ENCODE results near the gene ZYG11B.
"Not testable (repeated sequence)": the region's sequence is repeated elsewhere in the genome, so short reads cannot be mapped to it uniquely, and the experiment has no call there.

ZYG11B gene

GRCh38 chr1:52726265-52727113, at the start of gene ZYG11B:
Gene ZYG11B (plus strand): TSS chr1:52726453. CDS start chr1:52726654, 201 bp downstream.
- no peaks in the 10 kb centered on the region for H3K36me3 ChIP-seq (ENCODE audit: control insufficient read depth in 2 of 2, insufficient read depth in 2 of 2, low read length in 2 of 2)
- H3K9ac ChIP-seq (ENCODE audit: low read depth in 1 of 2, low read length in 2 of 2), result peak within 1 kb of the TSS; percentile 85 to 89
- H3K9me3 ChIP-seq (ENCODE audit: control insufficient read depth in 2 of 2, low read length in 2 of 2), result no peaks in the 10 kb centered on the region
- H3K27ac ChIP-seq (ENCODE audit: low read depth in 2 of 2, low read length in 2 of 2), result peak within 1 kb of the TSS; percentile 81 to 84
- peaks cover 4 to 12% of the 10 kb centered on the region in 2 donors for H3K4me1 ChIP-seq (ENCODE audit: control insufficient read depth in 2 of 2, insufficient read depth in 2 of 2, low read length in 2 of 2)
- H3K27me3 ChIP-seq (ENCODE audit: control insufficient read depth in 2 of 2, insufficient read depth in 2 of 2, low read length in 2 of 2), result no peaks in the 10 kb centered on the region
- peak within 1 kb of the TSS; percentile 75 to 95 for H3K4me3 ChIP-seq (ENCODE audit: low read length in 2 of 2)

DNA sequence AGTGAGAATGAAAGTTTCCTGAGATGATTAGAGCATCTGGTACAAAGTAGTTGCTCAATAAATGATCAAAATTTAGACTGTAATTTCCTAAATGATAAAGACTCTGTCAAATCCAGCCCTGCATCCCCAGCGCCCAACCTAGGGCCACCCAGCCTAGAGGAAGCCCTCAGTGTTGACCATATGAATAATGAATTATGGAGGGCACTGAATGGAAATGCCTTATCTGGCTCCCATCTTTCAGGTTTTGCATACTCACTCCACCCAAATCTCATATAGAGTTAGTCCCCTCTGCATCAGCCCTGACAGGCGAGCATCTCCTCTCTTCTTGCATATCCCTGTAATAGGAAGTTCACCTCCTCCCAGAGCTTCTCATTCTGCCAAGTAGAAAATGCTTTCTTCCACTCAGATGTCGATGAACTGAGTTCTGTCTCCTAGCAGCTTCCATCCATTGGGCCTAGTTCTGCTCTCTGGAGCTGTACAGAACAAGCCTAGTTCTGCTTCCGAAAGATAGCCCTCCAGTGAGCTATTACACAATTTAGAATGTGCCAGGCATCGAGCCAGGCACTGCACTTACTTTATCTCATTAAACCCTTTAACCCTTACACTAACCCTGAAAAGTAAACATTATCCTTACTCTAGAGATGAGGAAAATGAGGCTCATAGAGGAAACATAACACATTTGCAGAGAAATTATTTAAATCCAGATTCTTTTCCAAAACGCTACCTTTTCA, 49.0 kb upstream of the ZYG11B start:
- Histone ChIP-seq H3K36me3 (ENCODE audit: control insufficient read depth in 2 of 2, insufficient read depth in 2 of 2, low read length in 2 of 2) (no peaks in the 10 kb centered on the region), H3K4me3 (ENCODE audit: low read length in 2 of 2) (no peak overlapping the region), H3K27ac (ENCODE audit: low read depth in 2 of 2, low read length in 2 of 2) (no peak overlapping the region), H3K9me3 (ENCODE audit: control insufficient read depth in 2 of 2, low read length in 2 of 2) (no peaks in the 10 kb centered on the region), H3K9ac (ENCODE audit: low read depth in 1 of 2, low read length in 2 of 2) (no peak overlapping the region), H3K27me3 (ENCODE audit: control insufficient read depth in 2 of 2, insufficient read depth in 2 of 2, low read length in 2 of 2) (no peaks in the 10 kb centered on the region), H3K4me1 (ENCODE audit: control insufficient read depth in 2 of 2, insufficient read depth in 2 of 2, low read length in 2 of 2) (no peaks in the 10 kb centered on the region)

- Histone ChIP-seq H3K27me3 (ENCODE audit: control insufficient read depth in 2 of 2, insufficient read depth in 2 of 2, low read length in 2 of 2) (no peaks in the 10 kb centered on the region), H3K36me3 (ENCODE audit: control insufficient read depth in 2 of 2, insufficient read depth in 2 of 2, low read length in 2 of 2) (no peaks in the 10 kb centered on the region), H3K4me3 (ENCODE audit: low read length in 2 of 2) (no peak overlapping the region), H3K4me1 (ENCODE audit: control insufficient read depth in 2 of 2, insufficient read depth in 2 of 2, low read length in 2 of 2) (no peaks in the 10 kb centered on the region), H3K9ac (ENCODE audit: low read depth in 1 of 2, low read length in 2 of 2) (no peak overlapping the region), H3K9me3 (ENCODE audit: control insufficient read depth in 2 of 2, low read length in 2 of 2) (no peaks in the 10 kb centered on the region), H3K27ac (ENCODE audit: low read depth in 2 of 2, low read length in 2 of 2) (no peak overlapping the region)
Observed at GRCh38 chr1:52679048-52679447, 47.2 kb upstream of the ZYG11B start.

GRCh38 chr1:52679498-52679897, 46.8 kb upstream of the ZYG11B start:
- Histone ChIP-seq H3K4me1 (ENCODE audit: control insufficient read depth in 2 of 2, insufficient read depth in 2 of 2, low read length in 2 of 2) (no peaks in the 10 kb centered on the region), H3K27me3 (ENCODE audit: control insufficient read depth in 2 of 2, insufficient read depth in 2 of 2, low read length in 2 of 2) (no peaks in the 10 kb centered on the region), H3K27ac (ENCODE audit: low read depth in 2 of 2, low read length in 2 of 2) (no peak overlapping the region), H3K36me3 (ENCODE audit: control insufficient read depth in 2 of 2, insufficient read depth in 2 of 2, low read length in 2 of 2) (no peaks in the 10 kb centered on the region), H3K9me3 (ENCODE audit: control insufficient read depth in 2 of 2, low read length in 2 of 2) (no peaks in the 10 kb centered on the region), H3K4me3 (ENCODE audit: low read length in 2 of 2) (no peak overlapping the region), H3K9ac (ENCODE audit: low read depth in 1 of 2, low read length in 2 of 2) (no peak overlapping the region)

GRCh38 chr1:52680353-52680752, 45.9 kb upstream of the ZYG11B start:
- H3K9ac ChIP-seq (ENCODE audit: low read depth in 1 of 2, low read length in 2 of 2), result no peak overlapping the region
- H3K4me3 ChIP-seq (ENCODE audit: low read length in 2 of 2), result no peak overlapping the region
- H3K27ac ChIP-seq (ENCODE audit: low read depth in 2 of 2, low read length in 2 of 2), result no peak overlapping the region
- H3K4me1 ChIP-seq (ENCODE audit: control insufficient read depth in 2 of 2, insufficient read depth in 2 of 2, low read length in 2 of 2), result no peaks in the 10 kb centered on the region
- no peaks in the 10 kb centered on the region for H3K9me3 ChIP-seq (ENCODE audit: control insufficient read depth in 2 of 2, low read length in 2 of 2)
- no peaks in the 10 kb centered on the region for H3K27me3 ChIP-seq (ENCODE audit: control insufficient read depth in 2 of 2, insufficient read depth in 2 of 2, low read length in 2 of 2)
- H3K36me3 ChIP-seq (ENCODE audit: control insufficient read depth in 2 of 2, insufficient read depth in 2 of 2, low read length in 2 of 2), result no peaks in the 10 kb centered on the region

DNA sequence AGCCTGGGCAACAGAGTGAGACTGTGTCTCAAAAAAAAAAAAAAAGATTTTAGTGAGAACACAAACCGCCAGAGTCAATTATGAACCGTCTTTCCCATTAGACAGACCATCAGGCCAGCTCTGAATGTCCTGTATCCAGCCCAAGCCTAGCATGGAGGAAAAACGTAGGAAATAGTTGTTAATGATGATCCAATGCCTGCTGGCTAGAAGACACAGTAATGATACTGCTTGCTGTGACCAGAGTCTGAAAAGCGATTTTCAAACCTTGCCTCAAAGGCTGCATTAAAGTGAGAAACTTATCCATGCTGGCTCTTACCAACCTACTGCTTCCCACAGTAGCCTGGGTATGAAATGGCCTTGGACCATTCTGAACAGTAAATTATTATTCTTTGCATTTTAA, 45.1 kb upstream of the ZYG11B start:
- no peaks in the 10 kb centered on the region for H3K36me3 ChIP-seq (ENCODE audit: control insufficient read depth in 2 of 2, insufficient read depth in 2 of 2, low read length in 2 of 2)
- H3K4me3 ChIP-seq (ENCODE audit: low read length in 2 of 2), result no peak overlapping the region
- no peaks in the 10 kb centered on the region for H3K4me1 ChIP-seq (ENCODE audit: control insufficient read depth in 2 of 2, insufficient read depth in 2 of 2, low read length in 2 of 2)
- no peaks in the 10 kb centered on the region for H3K27me3 ChIP-seq (ENCODE audit: control insufficient read depth in 2 of 2, insufficient read depth in 2 of 2, low read length in 2 of 2)
- H3K27ac ChIP-seq (ENCODE audit: low read depth in 2 of 2, low read length in 2 of 2), result no peak overlapping the region
- H3K9me3 ChIP-seq (ENCODE audit: control insufficient read depth in 2 of 2, low read length in 2 of 2), result no peaks in the 10 kb centered on the region
- no peak overlapping the region for H3K9ac ChIP-seq (ENCODE audit: low read depth in 1 of 2, low read length in 2 of 2)

DNA sequence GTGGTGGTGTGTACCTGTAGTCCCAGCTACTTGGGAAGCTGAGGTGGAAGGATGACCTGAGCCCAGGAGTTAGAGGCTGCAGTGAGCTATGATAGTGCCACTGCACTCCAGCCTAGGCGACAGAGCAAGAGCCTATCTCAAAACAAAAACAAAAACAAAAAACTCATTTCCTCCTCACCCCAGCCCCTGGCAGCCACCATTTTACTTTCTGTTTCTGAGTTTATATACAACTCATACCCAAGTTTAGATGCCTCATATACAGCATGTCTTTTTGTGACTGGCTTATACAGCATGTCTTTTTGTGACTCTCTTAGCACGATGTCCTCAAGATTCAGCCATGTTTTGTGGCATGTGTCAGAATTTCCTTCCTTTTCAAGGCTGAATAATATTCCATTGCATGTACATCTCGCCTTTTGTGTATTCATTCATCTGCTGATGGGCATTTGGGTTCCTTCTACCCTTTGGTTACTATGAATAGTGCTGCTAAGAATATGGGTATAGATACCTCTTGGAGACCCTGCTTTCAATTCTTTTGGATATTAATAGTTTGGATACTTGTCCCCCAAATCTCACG, 42.8 kb upstream of the ZYG11B start:
- Histone ChIP-seq H3K9me3 (ENCODE audit: control insufficient read depth in 2 of 2, low read length in 2 of 2) (no peaks in the 10 kb centered on the region), H3K4me3 (ENCODE audit: low read length in 2 of 2) (no peak overlapping the region), H3K4me1 (ENCODE audit: control insufficient read depth in 2 of 2, insufficient read depth in 2 of 2, low read length in 2 of 2) (no peaks in the 10 kb centered on the region), H3K27ac (ENCODE audit: low read depth in 2 of 2, low read length in 2 of 2) (no peak overlapping the region), H3K27me3 (ENCODE audit: control insufficient read depth in 2 of 2, insufficient read depth in 2 of 2, low read length in 2 of 2) (no peaks in the 10 kb centered on the region), H3K36me3 (ENCODE audit: control insufficient read depth in 2 of 2, insufficient read depth in 2 of 2, low read length in 2 of 2) (peaks cover 16 to 17% of the 10 kb centered on the region in 2 donors), H3K9ac (ENCODE audit: low read depth in 1 of 2, low read length in 2 of 2) (no peak overlapping the region)

- H3K4me3 ChIP-seq (ENCODE audit: low read length in 2 of 2), result no peak overlapping the region
- no peaks in the 10 kb centered on the region for H3K9me3 ChIP-seq (ENCODE audit: control insufficient read depth in 2 of 2, low read length in 2 of 2)
- peaks cover 16 to 19% of the 10 kb centered on the region in 2 donors for H3K36me3 ChIP-seq (ENCODE audit: control insufficient read depth in 2 of 2, insufficient read depth in 2 of 2, low read length in 2 of 2)
- H3K9ac ChIP-seq (ENCODE audit: low read depth in 1 of 2, low read length in 2 of 2), result no peak overlapping the region
- no peaks in the 10 kb centered on the region for H3K27me3 ChIP-seq (ENCODE audit: control insufficient read depth in 2 of 2, insufficient read depth in 2 of 2, low read length in 2 of 2)
- no peak overlapping the region for H3K27ac ChIP-seq (ENCODE audit: low read depth in 2 of 2, low read length in 2 of 2)
- no peaks in the 10 kb centered on the region for H3K4me1 ChIP-seq (ENCODE audit: control insufficient read depth in 2 of 2, insufficient read depth in 2 of 2, low read length in 2 of 2)
Observed at GRCh38 chr1:52684545-52684944, 41.7 kb upstream of the ZYG11B start.

DNA sequence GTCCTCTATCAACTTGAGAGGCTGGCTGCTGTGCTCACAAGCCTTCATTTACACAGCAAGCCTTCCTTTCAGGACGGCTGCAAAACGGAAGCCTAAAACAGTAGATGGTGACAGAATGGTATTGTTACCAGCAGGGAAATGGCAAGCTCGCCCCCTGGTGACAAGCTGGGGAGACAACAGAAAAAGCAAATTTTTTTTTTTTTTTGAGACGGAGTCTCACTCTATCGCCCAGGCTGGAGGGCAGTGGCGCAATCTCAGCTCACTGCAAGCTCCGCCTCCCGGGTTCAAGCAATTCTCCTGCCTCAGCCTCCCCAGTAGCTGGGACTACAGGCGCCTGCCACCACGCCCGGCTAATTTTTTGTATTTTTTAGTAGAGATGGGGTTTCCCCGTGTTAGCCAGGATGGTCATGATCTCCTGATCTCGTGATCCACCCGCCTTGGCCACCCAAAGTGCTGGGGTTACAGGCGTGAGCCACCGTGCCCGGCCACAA, 39.9 kb upstream of the ZYG11B start:
- H3K9me3 ChIP-seq (ENCODE audit: control insufficient read depth in 2 of 2, low read length in 2 of 2); H3K4me1 ChIP-seq (ENCODE audit: control insufficient read depth in 2 of 2, insufficient read depth in 2 of 2, low read length in 2 of 2); H3K27me3 ChIP-seq (ENCODE audit: control insufficient read depth in 2 of 2, insufficient read depth in 2 of 2, low read length in 2 of 2); H3K27ac ChIP-seq (ENCODE audit: low read depth in 2 of 2, low read length in 2 of 2); H3K9ac ChIP-seq (ENCODE audit: low read depth in 1 of 2, low read length in 2 of 2); H3K4me3 ChIP-seq (ENCODE audit: low read length in 2 of 2): not testable (repeated sequence)
- H3K36me3 ChIP-seq (ENCODE audit: control insufficient read depth in 2 of 2, insufficient read depth in 2 of 2, low read length in 2 of 2), result peaks cover 19 to 23% of the 10 kb centered on the region in 2 donors

DNA sequence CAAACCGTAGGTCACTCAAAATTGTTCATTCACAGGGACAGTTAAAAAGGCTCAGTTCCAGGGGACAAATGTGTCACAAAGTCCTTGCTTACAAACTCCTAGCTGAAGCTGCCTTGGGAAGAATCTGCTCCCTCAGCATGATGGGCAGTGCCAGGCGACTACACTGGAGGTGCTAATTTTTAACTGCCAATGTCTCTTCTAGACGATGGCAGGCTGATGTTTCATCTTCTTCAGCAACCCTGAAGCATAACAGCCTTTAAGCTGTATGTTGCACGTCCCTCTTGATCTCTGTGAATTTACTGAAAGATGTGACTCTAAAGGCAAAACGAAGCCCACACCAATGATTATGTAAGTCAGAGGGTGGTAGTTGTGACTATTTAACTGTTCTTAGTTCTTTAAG, 39.4 kb upstream of the ZYG11B start:
- H3K4me3 ChIP-seq (ENCODE audit: low read length in 2 of 2), result no peak overlapping the region
- no peak overlapping the region for H3K9ac ChIP-seq (ENCODE audit: low read depth in 1 of 2, low read length in 2 of 2)
- H3K9me3 ChIP-seq (ENCODE audit: control insufficient read depth in 2 of 2, low read length in 2 of 2), result no peaks in the 10 kb centered on the region
- no peaks in the 10 kb centered on the region for H3K4me1 ChIP-seq (ENCODE audit: control insufficient read depth in 2 of 2, insufficient read depth in 2 of 2, low read length in 2 of 2)
- H3K27me3 ChIP-seq (ENCODE audit: control insufficient read depth in 2 of 2, insufficient read depth in 2 of 2, low read length in 2 of 2), result no peaks in the 10 kb centered on the region
- H3K36me3 ChIP-seq (ENCODE audit: control insufficient read depth in 2 of 2, insufficient read depth in 2 of 2, low read length in 2 of 2), result peaks cover 21 to 26% of the 10 kb centered on the region in 2 donors
- no peak overlapping the region for H3K27ac ChIP-seq (ENCODE audit: low read depth in 2 of 2, low read length in 2 of 2)
